H1 (cell line): Measurements from ENCODE around the gene CNRIP1. TPM values are rescaled to one million over a fixed set of nuclear protein-coding genes. Genes with fewer than 3 reads are reported as not detected.

ENCODE experiments used
- CHD2 ChIP-seq: IDR thresholded peaks from 2 replicates; pipeline ENCODE4 v1.6.1; 2012; ENCODE audit warnings: low read length, improper control_type of control experiment
- EGR1 ChIP-seq: IDR thresholded peaks from 2 replicates; pipeline ENCODE4 v1.6.1; 2011; ENCODE audit warnings: low read depth, low read length, borderline replicate concordance
- EP300 ChIP-seq, 2 experiments: IDR thresholded peaks; 1 replicate in 1 of 2; 2 replicates in 1 of 2; pipeline ENCODE4 v1.6.1; 2011 to 2012; ENCODE audit warnings: low read depth in 2 of 2, low read length in 2 of 2, mild to moderate bottlenecking in 2 of 2, borderline replicate concordance in 1 of 2, inconsistent platforms in 1 of 2, moderate library complexity in 1 of 2
- SUZ12 ChIP-seq: fragments of 200-600 bp; sonication (generic); IDR thresholded peaks from 2 replicates; pipeline ENCODE4 v1.6.1; 2012; ENCODE audit warnings: mild to moderate bottlenecking, inconsistent platforms, low read length, moderate library complexity, mixed read lengths
- polyA plus RNA-seq, 7 experiments: library from polyadenylated mRNA; depleted of rRNA in 3 of 7; stranded (reverse) in 5 of 7; unstranded in 2 of 7; fragments of >200 nt in 5 of 7; fragments of 200-250 nt in 2 of 7; gene quantifications; 1 replicate in 5 of 7; 2 replicates in 1 of 7; 4 replicates in 1 of 7; pipeline versions ENCODE4 v1.2.1 to v1.2.3, GENCODE V29; 2011 to 2013; ENCODE audit warnings: missing spikeins in 2 of 7, mixed read lengths in 2 of 7
- total RNA-seq: library from RNA; stranded (reverse); fragmentation: NEBNext Ultra II Directional; extraction: Animal tissue kit (Norgen Biotek cat#: 25700); gene quantifications from 2 replicates; pipeline ENCODE4 v1.2.1, GENCODE V29; 2021

CNRIP1 gene
- total and polyA plus RNA-seq, 2 of the 8 experiments (the other 6 are each of a cell fraction or from before 2014, with no cell fraction given): 4.6 to 7.0 TPM

- TF ChIP-seq SUZ12 (no peak; the same call in 1 of the 2 replicates), EP300 (IDR thresholded peaks at IDR 0.05; ENCODE audit: borderline replicate concordance in 1 of 2, low read depth in 2 of 2, low read length in 2 of 2) (no peak), EGR1 (no peak), CHD2 (no peak)
Observed at GRCh38 chr2:68319398-68320117, at the start of gene CNRIP1 (continued).
